Measurements from ENCODE around the gene GIN1.
"Not testable (repeated sequence)": the region's sequence is repeated elsewhere in the genome, so short reads cannot be mapped to it uniquely, and the experiment has no call there.

Gene GIN1

GRCh38 chr5:103066326-103066725 is 53.6 kb downstream of the GIN1 start:
- no peak for TF ChIP-seq CTCF (IDR thresholded peaks at IDR 0.05; ENCODE audit: low read depth, low read length)
- no peak overlapping the region for H3K4me3 ChIP-seq (ENCODE audit: low read depth, low read length)

- no peak for TF ChIP-seq CTCF (IDR thresholded peaks at IDR 0.05; ENCODE audit: low read depth, low read length)
- no peak overlapping the region for H3K4me3 ChIP-seq (ENCODE audit: low read depth, low read length)
Observed at GRCh38 chr5:103060424-103060954, 59.4 kb downstream of the GIN1 start.

GRCh38 chr5:103059525-103059924 is 60.4 kb downstream of the GIN1 start:
- no peak for TF ChIP-seq CTCF (IDR thresholded peaks at IDR 0.05; ENCODE audit: low read depth, low read length)

GRCh38 chr5:103057208-103058130 is 62.5 kb downstream of the GIN1 start:
- TF ChIP-seq CTCF (IDR thresholded peaks at IDR 0.05; ENCODE audit: low read depth, low read length), result no peak
- no peak overlapping the region for H3K4me3 ChIP-seq (ENCODE audit: low read depth, low read length)

More at GRCh38 chr5:103059525-103059924, 60.4 kb downstream of the GIN1 start:
- no peak overlapping the region for H3K4me3 ChIP-seq (ENCODE audit: low read depth, low read length)

- H3K4me3 ChIP-seq (ENCODE audit: low read depth, low read length), result not testable (repeated sequence)
Observed at GRCh38 chr5:103046706-103047105, 73.2 kb downstream of the GIN1 start.

- H3K4me3 ChIP-seq (ENCODE audit: low read depth, low read length), result no peak overlapping the region
- no peak for TF ChIP-seq CTCF (IDR thresholded peaks at IDR 0.05; ENCODE audit: low read depth, low read length)
Observed at GRCh38 chr5:103041071-103041676, 78.8 kb downstream of the GIN1 start.

GRCh38 chr5:103037673-103038455 is 82.1 kb downstream of the GIN1 start:
- no peak overlapping the region for H3K4me3 ChIP-seq (ENCODE audit: low read depth, low read length)
- TF ChIP-seq CTCF (IDR thresholded peaks at IDR 0.05; ENCODE audit: low read depth, low read length), result no peak

Data from WI38 (cell line).